Non-pigmented ciliary epithelial cell (primary cell): ENCODE data around the gene PAM.
"Not testable (repeated sequence)": the region's sequence is repeated elsewhere in the genome, so short reads cannot be mapped to it uniquely, and the experiment has no call there.

Source experiments
- DNase-seq: peaks from one replicate; pipeline ENCODE4 v3.0.0-alpha.2; 2010; ENCODE audit warnings: low read depth

PAM gene

GRCh38 chr5:103060424-103060954, 305.4 kb downstream of the PAM start:
- DNase-seq, result no peak

- no peak for DNase-seq
Measured at GRCh38 chr5:103066326-103066725, 311.2 kb downstream of the PAM start.

- DNase-seq, result not testable (repeated sequence)
Measured at GRCh38 chr5:103073500-103073899, 318.4 kb downstream of the PAM start.

GRCh38 chr5:103075442-103075841, 320.3 kb downstream of the PAM start:
- no peak for DNase-seq
